Stimulated activated CD4-positive, alpha-beta T cell treated with anti-CD3 and anti-CD28 coated beads, Interleukin-15, amount 100 ng/mL, for 24 hours (primary cell): ENCODE data around the gene LY6G6D.

Experiments
- DNase-seq: peaks from one replicate; pipeline ENCODE4 v3.0.0-alpha.2; 2020

LY6G6D gene, protein sequence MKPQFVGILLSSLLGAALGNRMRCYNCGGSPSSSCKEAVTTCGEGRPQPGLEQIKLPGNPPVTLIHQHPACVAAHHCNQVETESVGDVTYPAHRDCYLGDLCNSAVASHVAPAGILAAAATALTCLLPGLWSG

GRCh38 chr6:31715022-31715958, at the start of gene LY6G6D:
Gene LY6G6D, plus strand, starts transcription at chr6:31715348. Its CDS starts 8 bp downstream, at chr6:31715356.
- DNase-seq, result no peak

DNA sequence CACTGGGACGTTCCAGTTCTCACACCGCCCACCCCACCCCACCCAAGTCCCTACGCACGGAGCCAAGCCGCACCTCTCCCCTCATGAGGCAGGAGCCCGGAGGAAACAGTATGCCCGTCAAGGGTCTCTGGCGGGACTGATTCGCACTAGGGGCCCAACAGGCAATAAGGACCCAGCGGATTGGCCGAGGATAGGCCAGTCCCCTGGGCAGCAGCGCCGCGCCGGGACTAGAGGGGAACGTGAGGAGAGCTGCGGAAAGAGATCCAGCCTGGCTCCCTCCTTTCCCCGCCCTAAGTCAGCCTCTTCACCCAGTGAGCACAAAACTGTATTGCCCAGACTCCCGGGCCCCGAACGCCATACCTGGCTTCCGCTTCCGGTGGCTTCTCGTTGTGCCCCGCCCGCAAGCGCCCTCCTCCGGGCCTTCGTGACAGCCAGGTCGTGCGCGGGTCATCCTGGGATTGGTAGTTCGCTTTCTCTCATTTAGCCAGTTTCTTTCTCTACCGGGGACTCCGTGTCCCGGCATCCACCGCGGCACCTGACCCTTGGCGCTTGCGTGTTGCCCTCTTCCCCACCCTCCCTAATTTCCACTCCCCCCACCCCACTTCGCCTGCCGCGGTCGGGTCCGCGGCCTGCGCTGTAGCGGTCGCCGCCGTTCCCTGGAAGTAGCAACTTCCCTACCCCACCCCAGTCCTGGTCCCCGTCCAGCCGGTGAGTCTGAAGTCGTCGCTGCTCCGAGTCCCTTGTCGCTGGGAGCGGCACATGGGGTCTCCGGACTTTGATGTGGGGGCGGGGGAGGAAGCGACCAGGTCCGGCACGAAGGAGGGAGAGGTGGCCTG, 49.4 kb upstream of the LY6G6D start, which contains the start of gene CSNK2B:
Gene CSNK2B (plus strand): TSS at position 580 of the 836 bp plus-strand sequence. CDS start 752 bp downstream, outside the sequence.
- DNase-seq, result peak; percentile 99

DNA sequence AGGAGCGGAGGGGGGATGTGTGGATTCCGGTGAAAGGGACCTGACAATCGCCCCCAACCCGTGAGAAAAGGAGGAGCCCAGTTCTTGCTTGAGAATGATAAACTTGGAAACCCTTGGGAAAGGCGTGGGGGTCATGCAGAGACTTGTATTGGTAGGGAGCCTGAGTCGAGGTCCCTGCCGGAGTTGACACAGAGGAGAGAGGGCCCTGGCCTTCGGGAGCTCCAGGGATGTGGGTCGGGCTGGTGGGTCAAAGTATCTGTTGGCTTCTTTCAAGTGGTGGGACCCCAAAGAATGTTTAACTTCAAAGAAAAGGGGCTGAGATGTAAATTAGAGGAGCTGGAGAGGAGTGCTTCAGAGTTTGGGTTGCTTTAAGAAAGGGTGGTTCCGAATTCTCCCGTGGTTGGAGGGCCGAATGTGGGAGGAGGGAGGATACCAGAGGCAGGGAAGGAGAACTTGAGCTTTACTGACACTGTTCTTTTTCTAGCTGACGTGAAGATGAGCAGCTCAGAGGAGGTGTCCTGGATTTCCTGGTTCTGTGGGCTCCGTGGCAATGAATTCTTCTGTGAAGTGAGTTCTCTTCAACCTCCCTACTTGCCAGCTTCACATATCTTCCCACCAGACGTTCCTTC, 48.7 kb upstream of the LY6G6D start:
- no peak for DNase-seq

GRCh38 chr6:31669676-31670075, 45.5 kb upstream of the LY6G6D start, which contains the start of gene LY6G5B:
Gene LY6G5B, plus strand, starts transcription at chr6:31669976. Its CDS starts 975 bp downstream, at chr6:31670951.
- no peak for DNase-seq

- no peak for DNase-seq
Measured at GRCh38 chr6:31676322-31676903, 38.7 kb upstream of the LY6G6D start.

- no peak for DNase-seq
Measured at GRCh38 chr6:31676904-31677303, 38.2 kb upstream of the LY6G6D start.

GRCh38 chr6:31677955-31678354, 37.2 kb upstream of the LY6G6D start:
- DNase-seq, result no peak

DNA sequence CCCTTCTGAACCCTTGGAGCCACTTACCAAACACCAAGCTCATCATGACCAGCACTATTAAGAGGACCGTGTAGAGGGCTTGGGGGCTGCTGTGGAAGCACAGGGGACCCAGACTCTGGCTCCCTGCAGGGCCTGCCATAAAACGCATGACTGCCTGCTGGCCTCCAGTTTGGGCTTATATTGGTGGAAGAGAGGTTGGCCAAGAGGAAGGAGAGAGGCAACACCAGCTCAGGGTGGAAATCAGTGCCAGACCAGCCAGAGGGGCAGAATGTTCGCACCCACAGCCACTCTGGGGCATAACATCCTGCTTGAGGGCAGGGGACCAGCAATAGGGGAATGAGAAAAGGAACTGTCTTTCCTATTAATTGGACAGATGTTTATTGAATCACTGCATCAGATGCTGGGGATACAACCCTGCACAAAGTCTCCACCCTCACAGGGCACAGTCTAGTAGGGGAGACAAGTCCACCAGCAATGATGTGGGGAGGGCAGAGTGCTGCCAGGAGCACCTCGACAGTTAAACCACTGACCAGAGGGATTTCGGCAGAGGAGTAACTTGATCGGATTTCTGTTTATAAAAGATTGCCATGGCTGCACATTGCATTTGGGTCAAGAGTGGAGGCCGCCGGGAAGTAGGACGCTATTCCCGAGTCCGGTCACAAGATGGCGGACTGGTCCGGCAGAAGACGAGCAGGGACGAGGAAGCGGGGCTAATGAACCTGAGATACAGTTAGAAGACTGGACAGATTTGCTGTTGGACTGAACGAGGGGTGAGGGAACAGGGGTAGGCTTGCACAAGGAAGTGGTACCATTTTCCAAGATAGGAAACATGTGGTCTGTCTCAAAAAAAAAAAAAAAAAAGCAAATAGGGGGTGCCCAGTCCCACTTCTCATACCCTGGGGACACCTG, 34.7 kb upstream of the LY6G6D start, which contains the start of gene LY6G5C:
Gene LY6G5C (minus strand): TSS at position 842 of the 909 bp plus-strand sequence. CDS start 694 bp downstream, at position 148.
- peak; percentile 72 for DNase-seq

DNA sequence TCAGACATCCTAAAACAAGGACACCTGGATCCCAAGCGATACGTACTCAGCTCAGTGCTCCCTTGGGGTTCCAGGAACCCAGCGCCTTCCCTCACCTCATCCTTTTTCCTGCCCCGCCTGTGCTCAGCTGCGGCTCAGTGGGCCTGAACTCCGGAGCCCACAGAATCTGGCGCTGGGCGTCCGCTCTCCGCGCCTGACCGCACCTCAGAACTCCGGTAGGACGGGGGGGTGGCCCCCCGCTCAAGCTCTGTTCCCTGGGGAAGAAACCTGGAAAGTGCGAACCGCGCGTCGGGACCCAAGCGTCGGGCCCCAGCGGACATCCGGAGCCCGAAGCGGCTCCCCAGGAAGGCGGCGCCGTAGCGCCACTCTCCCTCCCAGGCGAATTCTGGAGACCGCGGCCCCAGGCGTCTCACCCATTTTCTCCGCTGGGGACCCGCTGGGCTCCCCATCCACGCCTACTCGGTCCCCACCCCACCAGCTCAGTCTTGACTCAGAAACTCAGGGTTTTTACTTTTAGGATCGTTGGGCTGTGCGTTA, 33.9 kb upstream of the LY6G6D start:
- DNase-seq, result peak; percentile 70

DNA sequence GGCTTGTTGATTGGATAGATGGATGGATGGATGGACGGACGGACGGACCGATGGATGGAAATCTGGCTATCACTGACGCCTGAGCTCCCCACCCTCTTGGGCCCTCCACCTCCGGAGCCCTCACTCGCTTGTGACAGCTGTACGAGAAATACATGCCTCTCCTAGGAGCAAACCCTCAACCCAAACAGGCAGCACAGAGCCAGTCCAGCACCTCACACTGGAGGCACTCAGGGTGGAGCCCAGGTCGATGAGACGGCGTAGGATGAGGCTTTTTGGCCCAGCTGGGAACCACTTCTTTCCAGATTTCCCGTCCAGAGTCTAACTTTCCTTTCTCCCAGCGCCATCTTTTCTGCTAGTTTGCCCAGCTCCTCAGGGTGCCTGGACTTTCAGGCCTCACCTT, 31.6 kb upstream of the LY6G6D start:
- DNase-seq, result no peak

DNA sequence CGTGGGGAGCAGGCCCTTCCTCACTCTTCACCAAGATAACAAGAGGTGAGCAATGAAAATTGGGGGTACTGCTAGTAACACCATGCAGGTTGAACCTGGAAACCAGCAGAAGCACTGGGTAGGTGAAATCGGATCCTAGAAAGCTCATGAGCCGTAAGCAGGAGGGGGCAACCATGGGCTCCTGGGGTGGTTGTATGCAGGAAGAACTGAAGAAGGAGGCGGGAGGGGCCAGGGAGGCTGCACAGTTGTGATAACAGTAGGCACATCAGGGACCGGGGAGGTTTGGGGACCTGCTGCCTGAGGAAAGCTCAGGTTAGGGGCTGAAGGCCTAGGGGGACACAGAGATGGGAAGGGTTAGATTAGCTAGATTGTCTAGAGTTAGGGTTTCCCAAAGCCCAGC, 28.7 kb upstream of the LY6G6D start:
- no peak for DNase-seq

DNA sequence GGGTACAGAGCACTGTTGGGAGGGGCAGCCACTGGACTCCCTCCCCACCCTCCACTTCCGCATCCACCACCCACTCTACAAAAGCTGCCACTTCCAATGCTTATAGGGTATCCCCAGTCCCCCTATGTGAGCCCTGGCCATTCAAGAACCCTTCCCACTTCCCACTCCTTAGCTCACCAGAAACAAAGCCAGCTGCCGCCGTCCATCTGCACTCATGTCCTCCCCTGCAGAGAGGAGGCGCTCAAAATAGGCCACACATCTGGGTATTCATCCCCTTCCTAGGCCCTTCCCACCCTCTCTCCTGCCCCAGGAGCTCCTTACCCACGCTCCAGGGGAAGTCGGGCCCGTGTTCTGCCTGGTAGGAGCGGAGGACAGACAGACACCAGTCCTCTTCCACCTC, 27.8 kb upstream of the LY6G6D start:
- no peak for DNase-seq

GRCh38 chr6:31687860-31688693, 27.1 kb upstream of the LY6G6D start:
- DNase-seq, result no peak

- no peak for DNase-seq
Measured at GRCh38 chr6:31689249-31690110, 25.7 kb upstream of the LY6G6D start.

DNA sequence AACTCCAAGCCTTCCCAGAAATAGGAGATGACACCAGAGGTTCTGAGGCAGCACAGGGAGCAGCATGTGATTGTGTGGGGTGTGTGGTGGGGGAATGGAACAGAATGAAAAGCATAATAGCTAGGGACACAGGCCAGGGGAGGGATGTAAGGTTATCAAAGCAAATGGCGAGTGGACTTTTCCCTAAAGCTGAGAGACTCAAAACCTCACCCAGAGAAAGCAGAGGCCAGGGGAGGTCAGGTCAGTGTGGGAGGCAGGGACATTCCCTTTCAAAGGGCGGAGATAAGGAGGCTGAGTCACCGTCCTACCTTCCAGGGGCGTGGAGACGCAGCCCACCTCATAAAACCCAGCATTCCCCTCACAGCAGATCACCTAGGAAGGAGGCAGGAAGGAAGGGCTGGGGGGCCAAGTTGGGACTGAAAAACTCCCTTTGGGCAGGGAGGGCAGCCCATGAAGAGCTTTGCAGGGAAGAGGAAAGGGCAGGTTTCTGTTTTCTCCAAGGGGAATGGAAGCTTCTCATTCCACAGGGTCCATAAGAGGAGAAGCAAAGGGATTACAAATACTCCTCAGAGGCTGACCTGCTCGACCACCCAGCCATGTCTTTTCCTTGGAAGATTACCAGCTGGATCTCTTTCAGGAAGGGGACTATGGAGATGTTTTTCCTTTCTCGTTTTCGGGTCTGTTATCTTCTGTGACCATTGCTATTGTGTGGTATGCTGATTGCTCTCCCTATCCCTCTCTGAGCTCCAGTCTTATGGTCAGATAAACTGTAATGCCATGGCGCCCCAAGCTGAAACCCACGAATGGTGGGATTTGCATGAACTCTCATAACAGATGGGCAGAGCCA, 24.7 kb upstream of the LY6G6D start:
- no peak for DNase-seq

DNA sequence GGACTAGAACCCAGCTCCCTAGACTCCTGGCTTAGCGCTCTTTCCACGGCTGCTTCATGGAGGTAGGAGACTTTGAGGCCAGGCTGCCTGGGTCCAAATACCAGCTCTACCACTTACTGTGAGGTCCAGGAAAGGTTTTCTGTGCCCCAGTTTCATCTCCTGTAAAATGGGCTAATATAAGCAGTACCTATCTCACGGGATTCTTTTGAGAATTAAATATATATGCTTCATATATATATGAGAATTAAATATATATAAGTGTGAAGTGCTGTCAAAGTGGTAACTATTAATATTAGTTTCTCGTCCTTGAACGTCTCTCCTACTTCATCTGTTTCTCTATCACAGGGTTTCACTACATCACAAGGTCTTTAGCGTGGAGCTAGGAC, 24.1 kb upstream of the LY6G6D start:
- no peak for DNase-seq

- no peak for DNase-seq
Measured at GRCh38 chr6:31691564-31692108, 23.5 kb upstream of the LY6G6D start.

GRCh38 chr6:31692353-31692752, 22.8 kb upstream of the LY6G6D start:
- no peak for DNase-seq
